Middle frontal gyrus (tissue), 1 donor: ENCODE results near the gene MRPS10.
"Not testable (repeated sequence)": the region's sequence is repeated elsewhere in the genome, so short reads cannot be mapped to it uniquely, and the experiment has no call there.

Experiments used
- DNase-seq: peaks from one replicate; pipeline ENCODE4 v3.0.0-alpha.2; 2015; ENCODE audit warnings: low spot score; ENCODE audit errors: extremely low spot score

MRPS10 gene

GRCh38 chr6:42177514-42178364, 39.9 kb downstream of the MRPS10 start:
- DNase-seq: no peak

GRCh38 chr6:42176981-42177380, 40.7 kb downstream of the MRPS10 start:
- no peak for DNase-seq

- DNase-seq: no peak
Observed at GRCh38 chr6:42175860-42176259, 41.8 kb downstream of the MRPS10 start.

GRCh38 chr6:42173101-42173500, 44.6 kb downstream of the MRPS10 start, which contains the start of gene GUCA1A:
GUCA1A (plus strand) TSS chr6:42173364; CDS start chr6:42173614, 250 bp downstream.
- no peak for DNase-seq

- no peak for DNase-seq
Observed at GRCh38 chr6:42171813-42172581, 45.7 kb downstream of the MRPS10 start.

GRCh38 chr6:42169780-42170179, 47.9 kb downstream of the MRPS10 start:
- not testable (repeated sequence) for DNase-seq

- no peak for DNase-seq
Observed at GRCh38 chr6:42168650-42169049, 49.0 kb downstream of the MRPS10 start.

- DNase-seq: peak; percentile 27
Observed at GRCh38 chr6:42166444-42167141, 51.1 kb downstream of the MRPS10 start.

GRCh38 chr6:42165016-42165415, 52.6 kb downstream of the MRPS10 start:
- DNase-seq: no peak

- DNase-seq: no peak
Observed at GRCh38 chr6:42163981-42164380, 53.7 kb downstream of the MRPS10 start.

- DNase-seq: no peak
Observed at GRCh38 chr6:42162812-42163211, 54.8 kb downstream of the MRPS10 start.

GRCh38 chr6:42162384-42162783, 55.3 kb downstream of the MRPS10 start:
- no peak for DNase-seq

- no peak for DNase-seq
Observed at GRCh38 chr6:42159431-42160024, 58.1 kb downstream of the MRPS10 start.

- no peak for DNase-seq
Observed at GRCh38 chr6:42158631-42159030, 59.0 kb downstream of the MRPS10 start.

GRCh38 chr6:42158011-42158410, 59.6 kb downstream of the MRPS10 start:
- no peak for DNase-seq
